ENCODE measurements around the gene SRSF7. TPM values are rescaled to one million over a fixed set of nuclear protein-coding genes. Genes with fewer than 3 reads are reported as not detected.

Gene SRSF7
- total and polyA plus RNA-seq, 4 donors, result 49.8 to 111 (median 65.2) TPM

DNA sequence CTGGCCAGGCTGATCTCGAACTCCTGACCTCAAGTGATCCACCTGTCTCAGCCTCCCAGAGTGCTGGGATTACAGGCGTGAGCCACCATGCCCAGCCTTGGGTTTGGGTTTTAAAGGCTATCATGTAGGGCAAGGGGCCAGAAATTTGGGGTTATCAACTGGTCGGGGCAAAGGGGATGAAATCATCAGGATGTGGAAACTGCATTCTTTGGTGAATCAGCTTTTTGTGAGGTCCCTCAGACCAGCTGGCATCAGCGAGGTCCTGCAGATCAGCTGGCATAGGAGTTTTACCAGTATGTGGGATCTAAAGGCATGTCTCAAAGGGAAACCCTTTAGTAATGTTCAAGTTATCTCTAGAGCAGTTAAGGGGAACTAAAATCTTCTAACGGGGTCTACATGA is 20.5 kb upstream of the SRSF7 start:
- H3K27me3 ChIP-seq (ENCODE audit: control insufficient read depth in 4 of 4, insufficient read depth in 4 of 4, low read length in 3 of 4), result no peaks in the 10 kb centered on the region
- no peaks in the 10 kb centered on the region for H3K9me3 ChIP-seq (ENCODE audit: control insufficient read depth in 4 of 4, low read length in 3 of 4)
- DNase-seq (ENCODE audit: low spot score), result no peak
- no peaks in the 10 kb centered on the region for H3K36me3 ChIP-seq (ENCODE audit: control insufficient read depth in 4 of 4, insufficient read depth in 3 of 4, low read depth in 1 of 4, low read length in 3 of 4)
- 32% methylated on average over 5 of the region's 5 CpGs for WGBS
- peaks cover 2 to 10% (median 7%) of the 10 kb centered on the region in 4 donors for H3K4me1 ChIP-seq (ENCODE audit: control insufficient read depth in 4 of 4, insufficient read depth in 4 of 4, low read length in 3 of 4)
- peak; percentile 57 to 64 for TF ChIP-seq HNF4A (conservative IDR thresholded peaks at IDR 0.05)
- TF ChIP-seq, protein P1, sequence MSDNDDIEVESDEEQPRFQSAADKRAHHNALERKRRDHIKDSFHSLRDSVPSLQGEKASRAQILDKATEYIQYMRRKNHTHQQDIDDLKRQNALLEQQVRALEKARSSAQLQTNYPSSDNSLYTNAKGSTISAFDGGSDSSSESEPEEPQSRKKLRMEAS (IDR thresholded peaks at IDR 0.05), result no peak
- no peak for TF ChIP-seq NR2F2 (IDR thresholded peaks at IDR 0.05)
- TF ChIP-seq JUND (IDR thresholded peaks at IDR 0.05), result peak; percentile 29 to 64
- no peak for TF ChIP-seq FOXA2 (IDR thresholded peaks at IDR 0.05)
- TF ChIP-seq RXRA (IDR thresholded peaks at IDR 0.05), result peak; percentile 75 to 76
- TF ChIP-seq, protein P2, sequence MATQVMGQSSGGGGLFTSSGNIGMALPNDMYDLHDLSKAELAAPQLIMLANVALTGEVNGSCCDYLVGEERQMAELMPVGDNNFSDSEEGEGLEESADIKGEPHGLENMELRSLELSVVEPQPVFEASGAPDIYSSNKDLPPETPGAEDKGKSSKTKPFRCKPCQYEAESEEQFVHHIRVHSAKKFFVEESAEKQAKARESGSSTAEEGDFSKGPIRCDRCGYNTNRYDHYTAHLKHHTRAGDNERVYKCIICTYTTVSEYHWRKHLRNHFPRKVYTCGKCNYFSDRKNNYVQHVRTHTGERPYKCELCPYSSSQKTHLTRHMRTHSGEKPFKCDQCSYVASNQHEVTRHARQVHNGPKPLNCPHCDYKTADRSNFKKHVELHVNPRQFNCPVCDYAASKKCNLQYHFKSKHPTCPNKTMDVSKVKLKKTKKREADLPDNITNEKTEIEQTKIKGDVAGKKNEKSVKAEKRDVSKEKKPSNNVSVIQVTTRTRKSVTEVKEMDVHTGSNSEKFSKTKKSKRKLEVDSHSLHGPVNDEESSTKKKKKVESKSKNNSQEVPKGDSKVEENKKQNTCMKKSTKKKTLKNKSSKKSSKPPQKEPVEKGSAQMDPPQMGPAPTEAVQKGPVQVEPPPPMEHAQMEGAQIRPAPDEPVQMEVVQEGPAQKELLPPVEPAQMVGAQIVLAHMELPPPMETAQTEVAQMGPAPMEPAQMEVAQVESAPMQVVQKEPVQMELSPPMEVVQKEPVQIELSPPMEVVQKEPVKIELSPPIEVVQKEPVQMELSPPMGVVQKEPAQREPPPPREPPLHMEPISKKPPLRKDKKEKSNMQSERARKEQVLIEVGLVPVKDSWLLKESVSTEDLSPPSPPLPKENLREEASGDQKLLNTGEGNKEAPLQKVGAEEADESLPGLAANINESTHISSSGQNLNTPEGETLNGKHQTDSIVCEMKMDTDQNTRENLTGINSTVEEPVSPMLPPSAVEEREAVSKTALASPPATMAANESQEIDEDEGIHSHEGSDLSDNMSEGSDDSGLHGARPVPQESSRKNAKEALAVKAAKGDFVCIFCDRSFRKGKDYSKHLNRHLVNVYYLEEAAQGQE (IDR thresholded peaks at IDR 0.05), result no peak
- no peak for TF ChIP-seq GABPA (IDR thresholded peaks at IDR 0.05 in 1 of 2, conservative IDR thresholded peaks at IDR 0.05 in 1 of 2)
- TF ChIP-seq, protein P3, sequence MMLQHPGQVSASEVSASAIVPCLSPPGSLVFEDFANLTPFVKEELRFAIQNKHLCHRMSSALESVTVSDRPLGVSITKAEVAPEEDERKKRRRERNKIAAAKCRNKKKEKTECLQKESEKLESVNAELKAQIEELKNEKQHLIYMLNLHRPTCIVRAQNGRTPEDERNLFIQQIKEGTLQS (IDR thresholded peaks at IDR 0.05), result peak; percentile 77
- TF ChIP-seq SP1 (IDR thresholded peaks at IDR 0.05), result peak; percentile 33
- TF ChIP-seq YY1 (IDR thresholded peaks at IDR 0.05), result no peak
- TF ChIP-seq, protein P4, sequence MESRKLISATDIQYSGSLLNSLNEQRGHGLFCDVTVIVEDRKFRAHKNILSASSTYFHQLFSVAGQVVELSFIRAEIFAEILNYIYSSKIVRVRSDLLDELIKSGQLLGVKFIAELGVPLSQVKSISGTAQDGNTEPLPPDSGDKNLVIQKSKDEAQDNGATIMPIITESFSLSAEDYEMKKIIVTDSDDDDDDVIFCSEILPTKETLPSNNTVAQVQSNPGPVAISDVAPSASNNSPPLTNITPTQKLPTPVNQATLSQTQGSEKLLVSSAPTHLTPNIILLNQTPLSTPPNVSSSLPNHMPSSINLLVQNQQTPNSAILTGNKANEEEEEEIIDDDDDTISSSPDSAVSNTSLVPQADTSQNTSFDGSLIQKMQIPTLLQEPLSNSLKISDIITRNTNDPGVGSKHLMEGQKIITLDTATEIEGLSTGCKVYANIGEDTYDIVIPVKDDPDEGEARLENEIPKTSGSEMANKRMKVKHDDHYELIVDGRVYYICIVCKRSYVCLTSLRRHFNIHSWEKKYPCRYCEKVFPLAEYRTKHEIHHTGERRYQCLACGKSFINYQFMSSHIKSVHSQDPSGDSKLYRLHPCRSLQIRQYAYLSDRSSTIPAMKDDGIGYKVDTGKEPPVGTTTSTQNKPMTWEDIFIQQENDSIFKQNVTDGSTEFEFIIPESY (IDR thresholded peaks at IDR 0.05), result no peak
- peak in 1 of 2 donors; percentile 38 for TF ChIP-seq RAD21 (IDR thresholded peaks at IDR 0.05)
- TF ChIP-seq EGR1 (IDR thresholded peaks at IDR 0.05; ENCODE audit: low read depth in 2 of 2), result no peak
- no peak for TF ChIP-seq HNF4G (IDR thresholded peaks at IDR 0.05)
- H3K9ac ChIP-seq (ENCODE audit: low read depth in 1 of 2, low read length in 2 of 2), result no peak overlapping the region
- no peak overlapping the region for H3K4me3 ChIP-seq (ENCODE audit: low read depth in 1 of 3, low read length in 3 of 3)
- peak overlapping the region; percentile 46 to 58 for H3K27ac ChIP-seq (ENCODE audit: low read depth in 1 of 2, low read length in 2 of 2)

DNA sequence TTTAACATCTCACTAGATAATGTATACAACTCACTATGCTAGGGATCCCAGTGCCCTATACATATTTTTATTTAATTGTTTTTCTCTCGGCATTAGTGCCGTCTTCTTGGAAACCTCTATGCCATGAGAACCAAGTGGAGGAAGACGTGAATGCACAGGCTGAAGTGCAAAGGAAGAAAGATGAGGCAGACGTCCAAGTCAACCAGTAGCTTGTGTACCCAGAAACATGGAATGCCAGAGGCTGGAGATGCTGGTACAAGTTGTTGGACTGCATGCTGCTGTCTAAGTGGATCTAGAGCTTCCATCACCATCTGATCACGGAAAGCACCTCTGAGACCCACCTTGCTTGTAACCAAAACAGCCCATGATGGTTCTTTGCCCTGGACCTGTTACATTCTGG is 14.4 kb upstream of the SRSF7 start:
- 73% methylated on average over 5 of the region's 5 CpGs for WGBS
- TF ChIP-seq RXRA (IDR thresholded peaks at IDR 0.05) (no peak), SP1 (IDR thresholded peaks at IDR 0.05) (no peak), JUND (IDR thresholded peaks at IDR 0.05) (no peak), TAF1 (conservative IDR thresholded peaks at IDR 0.05) (no peak), NR2F2 (IDR thresholded peaks at IDR 0.05) (no peak), HNF4A (conservative IDR thresholded peaks at IDR 0.05) (no peak), HNF4G (IDR thresholded peaks at IDR 0.05) (no peak), RAD21 (IDR thresholded peaks at IDR 0.05) (no peak), EGR1 (IDR thresholded peaks at IDR 0.05; ENCODE audit: low read depth in 2 of 2) (no peak), FOXA1 (IDR thresholded peaks at IDR 0.05) (no peak)
- TF ChIP-seq, protein P4 (IDR thresholded peaks at IDR 0.05), result no peak
- TF ChIP-seq, protein P5, sequence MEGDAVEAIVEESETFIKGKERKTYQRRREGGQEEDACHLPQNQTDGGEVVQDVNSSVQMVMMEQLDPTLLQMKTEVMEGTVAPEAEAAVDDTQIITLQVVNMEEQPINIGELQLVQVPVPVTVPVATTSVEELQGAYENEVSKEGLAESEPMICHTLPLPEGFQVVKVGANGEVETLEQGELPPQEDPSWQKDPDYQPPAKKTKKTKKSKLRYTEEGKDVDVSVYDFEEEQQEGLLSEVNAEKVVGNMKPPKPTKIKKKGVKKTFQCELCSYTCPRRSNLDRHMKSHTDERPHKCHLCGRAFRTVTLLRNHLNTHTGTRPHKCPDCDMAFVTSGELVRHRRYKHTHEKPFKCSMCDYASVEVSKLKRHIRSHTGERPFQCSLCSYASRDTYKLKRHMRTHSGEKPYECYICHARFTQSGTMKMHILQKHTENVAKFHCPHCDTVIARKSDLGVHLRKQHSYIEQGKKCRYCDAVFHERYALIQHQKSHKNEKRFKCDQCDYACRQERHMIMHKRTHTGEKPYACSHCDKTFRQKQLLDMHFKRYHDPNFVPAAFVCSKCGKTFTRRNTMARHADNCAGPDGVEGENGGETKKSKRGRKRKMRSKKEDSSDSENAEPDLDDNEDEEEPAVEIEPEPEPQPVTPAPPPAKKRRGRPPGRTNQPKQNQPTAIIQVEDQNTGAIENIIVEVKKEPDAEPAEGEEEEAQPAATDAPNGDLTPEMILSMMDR (IDR thresholded peaks at IDR 0.05; ENCODE audit: low read depth, low read length, missing input control), result no peak
- TF ChIP-seq, protein P2 (IDR thresholded peaks at IDR 0.05), result no peak

More for the DNA sequence above, 14.4 kb upstream of the SRSF7 start:
- Histone ChIP-seq H3K9ac (ENCODE audit: low read depth in 1 of 2, low read length in 2 of 2) (no peak overlapping the region), H3K36me3 (ENCODE audit: control insufficient read depth in 4 of 4, insufficient read depth in 3 of 4, low read depth in 1 of 4, low read length in 3 of 4) (no peaks in the 10 kb centered on the region), H3K27me3 (ENCODE audit: control insufficient read depth in 4 of 4, insufficient read depth in 4 of 4, low read length in 3 of 4) (no peaks in the 10 kb centered on the region), H3K27ac (ENCODE audit: low read depth in 1 of 2, low read length in 2 of 2) (no peak overlapping the region), H3K4me3 (ENCODE audit: low read depth in 1 of 3, low read length in 3 of 3) (no peak overlapping the region), H3K9me3 (ENCODE audit: control insufficient read depth in 4 of 4, low read length in 3 of 4) (no peaks in the 10 kb centered on the region), H3K4me1 (ENCODE audit: control insufficient read depth in 4 of 4, insufficient read depth in 4 of 4, low read length in 3 of 4) (peaks cover 2 to 9% (median 4%) of the 10 kb centered on the region in 4 donors)
- no peak for DNase-seq (ENCODE audit: low spot score)
